ENCODE measurements around the gene WWOX. TPM values are rescaled to one million over a fixed set of nuclear protein-coding genes. Genes with fewer than 3 reads are reported as not detected.

The WWOX gene
- total RNA-seq, 1 experiment from 2014 or later = 15.6 TPM

GRCh38 chr16:78795433-78795832 lies 696.0 kb downstream of the WWOX start:
- no peak overlapping the region for H2BK20ac ChIP-seq (ENCODE audit: low read depth, low read length, poor library complexity, severe bottlenecking)
- H3K79me2 ChIP-seq (ENCODE audit: insufficient read depth, low read length) = no peaks in the 10 kb centered on the region
- H3K27ac ChIP-seq (ENCODE audit: insufficient read length, low read depth, low read length) = no peak overlapping the region
- no peak overlapping the region for H2BK120ac ChIP-seq (ENCODE audit: low read depth, low read length, poor library complexity, severe bottlenecking)
- no peaks in the 10 kb centered on the region for H3K27me3 ChIP-seq (ENCODE audit: insufficient read depth, low read length)
- H3K79me1 ChIP-seq (ENCODE audit: insufficient read depth, low read depth, low read length, poor library complexity, severe bottlenecking) = no peaks in the 10 kb centered on the region
- Mint-ChIP-seq H3K4me3 (no peak overlapping the region), H3K36me3 (ENCODE audit: insufficient read depth in 1 of 3, low read depth in 3 of 3) (no peaks in the 10 kb centered on the region), H3K27me3 (ENCODE audit: low read depth) (peaks cover 11% of the 10 kb centered on the region), H3K9me3 (no peaks in the 10 kb centered on the region), H3K27ac (no peak overlapping the region), H3K4me1 (no peaks in the 10 kb centered on the region)
- no peak overlapping the region for H3K4me2 ChIP-seq (ENCODE audit: insufficient read depth, insufficient read length, low read length)
- H4K8ac ChIP-seq (replicated peaks; ENCODE audit: insufficient read length, low read depth, low read length) = no peak overlapping the region
- H3K4me1 ChIP-seq (ENCODE audit: insufficient read depth, low read length) = no peaks in the 10 kb centered on the region
- no peaks in the 10 kb centered on the region for H3K23me2 ChIP-seq (ENCODE audit: insufficient read length, low read depth, low read length, poor library complexity, severe bottlenecking)
- H3K9me3 ChIP-seq (ENCODE audit: control insufficient read depth, low read depth, low read length) = no peaks in the 10 kb centered on the region
- H3T11ph ChIP-seq (ENCODE audit: low read length) = no peak overlapping the region
- H3K4ac ChIP-seq (ENCODE audit: low read depth, low read length) = no peak overlapping the region
- no peak overlapping the region for H2BK5ac ChIP-seq (ENCODE audit: insufficient read length, low read length)
- DNase-seq = no peak
- H2BK15ac ChIP-seq (ENCODE audit: low read depth, low read length) = no peak overlapping the region
- no peaks in the 10 kb centered on the region for H4K20me1 ChIP-seq (ENCODE audit: control insufficient read depth, insufficient read depth, insufficient read length)
- TF ChIP-seq, protein P1, sequence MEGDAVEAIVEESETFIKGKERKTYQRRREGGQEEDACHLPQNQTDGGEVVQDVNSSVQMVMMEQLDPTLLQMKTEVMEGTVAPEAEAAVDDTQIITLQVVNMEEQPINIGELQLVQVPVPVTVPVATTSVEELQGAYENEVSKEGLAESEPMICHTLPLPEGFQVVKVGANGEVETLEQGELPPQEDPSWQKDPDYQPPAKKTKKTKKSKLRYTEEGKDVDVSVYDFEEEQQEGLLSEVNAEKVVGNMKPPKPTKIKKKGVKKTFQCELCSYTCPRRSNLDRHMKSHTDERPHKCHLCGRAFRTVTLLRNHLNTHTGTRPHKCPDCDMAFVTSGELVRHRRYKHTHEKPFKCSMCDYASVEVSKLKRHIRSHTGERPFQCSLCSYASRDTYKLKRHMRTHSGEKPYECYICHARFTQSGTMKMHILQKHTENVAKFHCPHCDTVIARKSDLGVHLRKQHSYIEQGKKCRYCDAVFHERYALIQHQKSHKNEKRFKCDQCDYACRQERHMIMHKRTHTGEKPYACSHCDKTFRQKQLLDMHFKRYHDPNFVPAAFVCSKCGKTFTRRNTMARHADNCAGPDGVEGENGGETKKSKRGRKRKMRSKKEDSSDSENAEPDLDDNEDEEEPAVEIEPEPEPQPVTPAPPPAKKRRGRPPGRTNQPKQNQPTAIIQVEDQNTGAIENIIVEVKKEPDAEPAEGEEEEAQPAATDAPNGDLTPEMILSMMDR (conservative IDR thresholded peaks at IDR 0.05) = no peak
- no CpG with 5 or more reads among the region's 1 CpG for WGBS (ENCODE audit: extremely low coverage, insufficient read length, low lambda C conversion rate)
- no peak overlapping the region for H3K23ac ChIP-seq (ENCODE audit: insufficient read length, low read depth, low read length)
- H3K9ac ChIP-seq (ENCODE audit: extremely low read depth, insufficient read length, low read length) = no peak overlapping the region
- no peak overlapping the region for H4K91ac ChIP-seq (ENCODE audit: insufficient read length, low read depth, low read length)
- no peak overlapping the region for H2AK5ac ChIP-seq (ENCODE audit: insufficient read length, low read length)
- no peak overlapping the region for H3K56ac ChIP-seq (ENCODE audit: insufficient read length, low read depth, low read length)
- H4K5ac ChIP-seq (ENCODE audit: insufficient read length, low read depth, low read length) = no peak overlapping the region
- no peak overlapping the region for H2AFZ ChIP-seq (ENCODE audit: low read length)
- no peak overlapping the region for H3K14ac ChIP-seq (ENCODE audit: insufficient read depth, low read length)
- H2BK12ac ChIP-seq (ENCODE audit: insufficient read length, low read depth, low read length) = no peak overlapping the region
- no peak overlapping the region for H3K18ac ChIP-seq (ENCODE audit: insufficient read length, low read depth, low read length)
